Measurements from ENCODE around the gene MAML2.

MAML2 gene

DNA sequence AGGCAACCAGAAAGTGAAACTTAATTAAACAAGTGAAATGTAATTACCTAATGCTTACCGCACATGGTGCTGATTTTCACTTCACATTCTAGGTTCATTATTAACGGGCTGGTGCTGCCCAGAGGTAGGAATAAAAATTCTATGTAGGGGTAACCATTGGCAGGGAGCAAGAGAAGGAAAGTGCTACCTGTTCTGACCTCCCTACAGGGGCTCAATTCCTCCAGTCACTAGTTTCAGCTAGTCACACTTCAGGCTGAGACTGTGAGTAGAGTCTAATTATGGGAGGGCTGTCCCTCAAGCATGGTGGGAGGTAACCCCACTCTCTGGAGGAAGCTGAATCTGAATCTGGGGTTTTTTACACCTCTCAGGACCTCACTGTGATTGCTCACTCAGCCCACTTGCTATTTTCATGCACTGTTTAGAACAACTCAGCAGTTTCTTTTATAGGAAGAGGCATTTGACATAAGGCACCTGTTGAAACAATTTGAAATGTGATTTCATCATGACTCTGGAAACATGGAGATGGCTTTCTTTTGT is 75.4 kb downstream of the MAML2 start:
- Histone ChIP-seq H3K9me3 (replicated peaks; ENCODE audit: insufficient read depth, low read length) (no peaks in the 10 kb centered on the region), H3K4me3 (ENCODE audit: low read length) (peak overlapping the region; percentile 28; the same call in 1 of the 2 replicates), H3K27ac (ENCODE audit: low read length) (peak overlapping the region; percentile 61; the same call in 1 of the 2 replicates), H3K9ac (ENCODE audit: low read length) (no peak overlapping the region), H3K27me3 (replicated peaks; ENCODE audit: insufficient read depth, low read length) (no peaks in the 10 kb centered on the region), H3K4me2 (ENCODE audit: low read depth, low read length) (peak overlapping the region; percentile 79), H2AFZ (ENCODE audit: low read length) (no peak overlapping the region), H4K20me1 (ENCODE audit: insufficient read depth, low read length) (no peaks in the 10 kb centered on the region), H3K4me1 (ENCODE audit: low read length) (peaks cover 26% of the 10 kb centered on the region), H3K9me2 (replicated peaks; ENCODE audit: insufficient read depth, low read length) (no peaks in the 10 kb centered on the region), H3F3A (ENCODE audit: insufficient read depth, low read length) (peaks cover 17% of the 10 kb centered on the region), H3K79me2 (ENCODE audit: low read length) (peaks cover 48% of the 10 kb centered on the region), H3K36me3 (replicated peaks; ENCODE audit: insufficient read depth, low read length) (no peaks in the 10 kb centered on the region; the same call in 1 of the 2 replicates)
- TF ChIP-seq EZH2phosphoT487 (IDR thresholded peaks at IDR 0.05; ENCODE audit: low read length) = no peak
- TF ChIP-seq, protein P1, sequence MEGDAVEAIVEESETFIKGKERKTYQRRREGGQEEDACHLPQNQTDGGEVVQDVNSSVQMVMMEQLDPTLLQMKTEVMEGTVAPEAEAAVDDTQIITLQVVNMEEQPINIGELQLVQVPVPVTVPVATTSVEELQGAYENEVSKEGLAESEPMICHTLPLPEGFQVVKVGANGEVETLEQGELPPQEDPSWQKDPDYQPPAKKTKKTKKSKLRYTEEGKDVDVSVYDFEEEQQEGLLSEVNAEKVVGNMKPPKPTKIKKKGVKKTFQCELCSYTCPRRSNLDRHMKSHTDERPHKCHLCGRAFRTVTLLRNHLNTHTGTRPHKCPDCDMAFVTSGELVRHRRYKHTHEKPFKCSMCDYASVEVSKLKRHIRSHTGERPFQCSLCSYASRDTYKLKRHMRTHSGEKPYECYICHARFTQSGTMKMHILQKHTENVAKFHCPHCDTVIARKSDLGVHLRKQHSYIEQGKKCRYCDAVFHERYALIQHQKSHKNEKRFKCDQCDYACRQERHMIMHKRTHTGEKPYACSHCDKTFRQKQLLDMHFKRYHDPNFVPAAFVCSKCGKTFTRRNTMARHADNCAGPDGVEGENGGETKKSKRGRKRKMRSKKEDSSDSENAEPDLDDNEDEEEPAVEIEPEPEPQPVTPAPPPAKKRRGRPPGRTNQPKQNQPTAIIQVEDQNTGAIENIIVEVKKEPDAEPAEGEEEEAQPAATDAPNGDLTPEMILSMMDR (IDR thresholded peaks at IDR 0.05; ENCODE audit: low read length) = no peak
- TF ChIP-seq EZH2 (optimal IDR thresholded peaks at IDR 0.05; ENCODE audit: low read depth, low read length) = no peak
- peak; percentile 89 for DNase-seq

DNA sequence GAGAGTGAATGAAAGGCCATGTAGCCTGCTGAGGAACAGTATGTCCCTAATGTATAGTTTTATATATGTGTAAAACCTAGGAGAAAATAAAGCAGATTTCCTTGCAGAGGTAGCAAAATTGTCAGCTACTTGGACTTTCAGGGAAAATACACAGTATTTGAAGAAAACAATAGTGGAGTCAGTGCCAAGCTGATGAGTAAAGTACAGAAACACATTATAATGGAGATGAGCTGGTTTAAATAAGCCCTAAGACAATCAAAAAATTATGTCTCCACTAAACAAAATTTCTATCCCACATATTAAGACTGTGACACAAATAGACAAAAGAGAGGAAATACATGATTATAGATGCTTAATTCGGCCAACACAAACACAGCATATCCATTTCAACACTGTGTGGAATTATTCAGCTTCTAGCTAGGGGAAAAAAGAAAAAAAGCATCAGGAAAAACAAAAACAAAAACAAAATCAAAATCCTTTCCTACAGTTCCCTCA is 75.9 kb downstream of the MAML2 start:
- TF ChIP-seq EZH2 (optimal IDR thresholded peaks at IDR 0.05; ENCODE audit: low read depth, low read length) (no peak), EZH2phosphoT487 (IDR thresholded peaks at IDR 0.05; ENCODE audit: low read length) (0 out of 2 replicates have a peak, but pooled peaks have one; percentile 81)
- Histone ChIP-seq H3K27ac (ENCODE audit: low read length) (peak overlapping the region; percentile 61; the same call in 1 of the 2 replicates), H3K4me3 (ENCODE audit: low read length) (peak overlapping the region; percentile 28; the same call in 1 of the 2 replicates), H4K20me1 (ENCODE audit: insufficient read depth, low read length) (no peaks in the 10 kb centered on the region), H3K9ac (ENCODE audit: low read length) (no peak overlapping the region), H3K4me2 (ENCODE audit: low read depth, low read length) (peak overlapping the region; percentile 79), H3F3A (ENCODE audit: insufficient read depth, low read length) (peaks cover 17% of the 10 kb centered on the region), H2AFZ (ENCODE audit: low read length) (no peak overlapping the region), H3K27me3 (replicated peaks; ENCODE audit: insufficient read depth, low read length) (no peaks in the 10 kb centered on the region), H3K4me1 (ENCODE audit: low read length) (peaks cover 26% of the 10 kb centered on the region), H3K9me2 (replicated peaks; ENCODE audit: insufficient read depth, low read length) (no peaks in the 10 kb centered on the region), H3K36me3 (replicated peaks; ENCODE audit: insufficient read depth, low read length) (no peaks in the 10 kb centered on the region; the same call in 1 of the 2 replicates), H3K9me3 (replicated peaks; ENCODE audit: insufficient read depth, low read length) (no peaks in the 10 kb centered on the region), H3K79me2 (ENCODE audit: low read length) (peaks cover 43% of the 10 kb centered on the region)
- no peak for DNase-seq

- peaks cover 27% of the 10 kb centered on the region for H3K4me1 ChIP-seq (ENCODE audit: low read length)
- H3K27me3 ChIP-seq (replicated peaks; ENCODE audit: insufficient read depth, low read length) = no peaks in the 10 kb centered on the region
- peaks cover 43% of the 10 kb centered on the region for H3K79me2 ChIP-seq (ENCODE audit: low read length)
- no peak overlapping the region for H3K4me3 ChIP-seq (ENCODE audit: low read length)
- H3K9me3 ChIP-seq (replicated peaks; ENCODE audit: insufficient read depth, low read length) = no peaks in the 10 kb centered on the region
- H3K9me2 ChIP-seq (replicated peaks; ENCODE audit: insufficient read depth, low read length) = no peaks in the 10 kb centered on the region
- no peak overlapping the region for H2AFZ ChIP-seq (ENCODE audit: low read length)
- no peak overlapping the region for H3K4me2 ChIP-seq (ENCODE audit: low read depth, low read length)
- H3K9ac ChIP-seq (ENCODE audit: low read length) = no peak overlapping the region
- TF ChIP-seq, protein P1 (IDR thresholded peaks at IDR 0.05; ENCODE audit: low read length) = no peak
- no peak for TF ChIP-seq EZH2 (optimal IDR thresholded peaks at IDR 0.05; ENCODE audit: low read depth, low read length)
- no peak for TF ChIP-seq EZH2phosphoT487 (IDR thresholded peaks at IDR 0.05; ENCODE audit: low read length)
- peaks cover 17% of the 10 kb centered on the region for H3F3A ChIP-seq (ENCODE audit: insufficient read depth, low read length)
- no peaks in the 10 kb centered on the region for H4K20me1 ChIP-seq (ENCODE audit: insufficient read depth, low read length)
- no peaks in the 10 kb centered on the region; the same call in 1 of the 2 replicates for H3K36me3 ChIP-seq (replicated peaks; ENCODE audit: insufficient read depth, low read length)
- no peak overlapping the region for H3K27ac ChIP-seq (ENCODE audit: low read length)
- DNase-seq = no peak
Measured at GRCh38 chr11:96265972-96266371, 77.0 kb downstream of the MAML2 start.

DNA sequence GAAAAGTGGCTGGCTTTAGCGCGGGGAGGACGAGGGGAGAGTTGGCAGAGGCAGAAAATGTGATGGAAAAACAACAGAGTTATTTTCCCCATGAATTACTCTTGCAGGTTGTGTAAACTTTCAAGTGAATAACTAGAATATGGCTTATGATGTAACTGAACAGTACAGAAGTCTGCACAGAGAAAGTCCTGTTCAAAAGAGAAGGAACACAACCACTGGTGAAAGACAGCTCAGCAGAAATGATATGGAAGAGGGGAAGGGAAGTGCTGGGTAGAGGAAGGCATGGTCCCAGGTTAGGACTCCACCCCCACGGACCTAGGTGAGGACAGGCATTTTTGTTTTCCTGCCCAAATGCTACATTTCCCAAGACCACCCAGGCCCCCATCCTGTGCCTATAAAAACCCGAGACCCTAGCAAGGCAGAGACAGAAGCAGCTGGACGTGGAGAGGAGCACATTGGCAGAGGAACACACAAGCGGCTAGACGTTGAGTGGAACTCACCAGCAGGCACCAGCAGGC is 77.7 kb downstream of the MAML2 start:
- Histone ChIP-seq H3K4me3 (ENCODE audit: low read length) (no peak overlapping the region), H3K9me3 (replicated peaks; ENCODE audit: insufficient read depth, low read length) (no peaks in the 10 kb centered on the region), H4K20me1 (ENCODE audit: insufficient read depth, low read length) (no peaks in the 10 kb centered on the region), H3K36me3 (replicated peaks; ENCODE audit: insufficient read depth, low read length) (no peaks in the 10 kb centered on the region), H3K9ac (ENCODE audit: low read length) (no peak overlapping the region), H3K79me2 (ENCODE audit: low read length) (peaks cover 50% of the 10 kb centered on the region), H2AFZ (ENCODE audit: low read length) (no peak overlapping the region), H3F3A (ENCODE audit: insufficient read depth, low read length) (peaks cover 17% of the 10 kb centered on the region), H3K4me2 (ENCODE audit: low read depth, low read length) (no peak overlapping the region), H3K27me3 (replicated peaks; ENCODE audit: insufficient read depth, low read length) (no peaks in the 10 kb centered on the region), H3K4me1 (ENCODE audit: low read length) (peaks cover 30% of the 10 kb centered on the region), H3K9me2 (replicated peaks; ENCODE audit: insufficient read depth, low read length) (no peaks in the 10 kb centered on the region), H3K27ac (ENCODE audit: low read length) (no peak overlapping the region)
- DNase-seq = no peak
- TF ChIP-seq EZH2phosphoT487 (IDR thresholded peaks at IDR 0.05; ENCODE audit: low read length) = no peak
- no peak for TF ChIP-seq EZH2 (optimal IDR thresholded peaks at IDR 0.05; ENCODE audit: low read depth, low read length)
- TF ChIP-seq, protein P1 (IDR thresholded peaks at IDR 0.05; ENCODE audit: low read length) = no peak

Data from MM.1S (cell line).